ENCODE results near the gene GABRB3. TPM values are rescaled to one million over a fixed set of nuclear protein-coding genes. Genes with fewer than 3 reads are reported as not detected.

GABRB3 gene
- polyA plus RNA-seq, 1 donor (not counting 4 experiments of a cell fraction or from before 2014, with no cell fraction given) = 0.81 TPM

DNA sequence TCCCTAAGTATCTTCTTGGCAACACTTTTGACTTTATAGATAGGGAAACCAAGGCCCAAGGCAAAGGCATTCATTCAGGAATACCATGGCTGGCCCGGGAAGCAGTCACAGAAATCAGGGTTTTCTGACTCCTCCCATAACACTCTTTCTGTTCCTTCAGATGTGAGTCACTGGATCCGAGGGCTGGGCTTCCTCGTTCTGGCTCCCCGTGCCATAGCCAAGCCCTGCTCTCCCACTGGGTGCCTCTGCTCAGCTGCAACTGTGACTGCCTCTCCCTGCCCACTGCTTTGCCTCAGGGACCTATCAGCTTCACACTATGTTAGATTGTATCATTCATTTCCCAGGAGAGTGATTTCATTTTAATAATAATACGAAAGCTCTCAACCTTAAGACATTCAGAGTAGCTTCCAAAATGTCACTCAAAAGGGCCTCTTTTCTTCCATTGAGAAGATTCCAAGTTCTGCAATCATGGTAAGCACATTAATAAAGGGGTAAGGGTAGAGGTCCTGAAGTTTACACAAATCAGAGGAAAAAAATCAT is 50.2 kb downstream of the GABRB3 start:
- H3K27ac ChIP-seq (ENCODE audit: control insufficient read depth, insufficient read depth, low read length) = no peak overlapping the region
- H3K4me2 ChIP-seq (ENCODE audit: control insufficient read depth, extremely low read depth, insufficient read depth, low read depth, low read length) = no peak overlapping the region
- no peak for FAIRE-seq

DNA sequence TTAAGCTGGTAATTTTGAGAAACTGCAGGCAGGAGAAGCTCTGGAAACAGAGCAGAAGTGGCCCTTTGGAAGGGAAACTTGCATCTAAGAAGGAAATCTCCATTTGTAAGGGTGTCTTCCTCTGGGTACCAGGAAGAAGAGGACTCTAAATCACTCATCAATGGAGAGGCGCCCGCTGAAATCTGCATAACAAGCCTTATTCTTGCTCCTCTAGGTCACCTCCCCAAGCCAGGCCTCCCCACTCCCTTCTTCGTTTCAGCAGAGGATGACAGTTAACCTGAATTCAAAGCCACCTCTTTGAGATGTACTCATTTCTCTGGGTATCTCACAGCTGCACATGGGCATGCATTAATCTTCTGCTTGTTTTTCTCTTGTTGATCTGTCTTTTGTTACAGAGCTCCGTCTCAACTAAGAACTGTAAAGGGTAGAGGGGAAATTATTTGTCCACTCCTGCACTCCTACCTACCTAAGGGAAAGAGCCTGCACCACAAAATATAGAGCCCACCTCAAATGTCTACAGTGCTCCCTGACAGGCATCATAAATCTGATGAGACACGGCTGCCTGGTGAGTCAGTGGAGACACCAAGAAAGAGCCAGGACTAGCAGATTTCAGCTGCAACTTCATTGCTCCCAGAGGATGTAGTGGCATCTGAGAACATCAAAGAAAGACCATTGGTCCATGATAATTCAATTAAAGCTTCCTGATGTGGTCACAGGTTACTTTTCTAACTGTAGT is 51.5 kb downstream of the GABRB3 start:
- Histone ChIP-seq H3K4me2 (ENCODE audit: control insufficient read depth, extremely low read depth, insufficient read depth, low read depth, low read length) (no peak overlapping the region), H2AFZ (ENCODE audit: control insufficient read depth, low read length) (no peak overlapping the region), H3K9me1 (ENCODE audit: control insufficient read depth, extremely low read depth, insufficient read depth, low read length) (no peaks in the 10 kb centered on the region), H3K27ac (ENCODE audit: control insufficient read depth, insufficient read depth, low read length) (no peak overlapping the region), H3K4me1 (ENCODE audit: control insufficient read depth, extremely low read depth, insufficient read depth, low read length) (no peaks in the 10 kb centered on the region), H3K79me2 (ENCODE audit: control insufficient read depth, insufficient read depth, low read length) (no peaks in the 10 kb centered on the region), H3K36me3 (ENCODE audit: control insufficient read depth in 2 of 2, extremely low read depth in 1 of 2, insufficient read depth in 2 of 2, low read length in 2 of 2) (no peaks in the 10 kb centered on the region), H4K20me1 (ENCODE audit: control insufficient read depth, extremely low read depth, insufficient read depth, low read length) (no peaks in the 10 kb centered on the region), H3K9ac (ENCODE audit: control insufficient read depth, extremely low read depth, insufficient read depth, low read length) (no peak overlapping the region), H3K9me3 (ENCODE audit: control insufficient read depth, low read depth, low read length) (peaks cover 6% of the 10 kb centered on the region), H3K27me3 (ENCODE audit: control insufficient read depth, extremely low read depth, insufficient read depth, low read length) (no peaks in the 10 kb centered on the region), H3K4me3 (ENCODE audit: control insufficient read depth in 2 of 3, extremely low read depth in 1 of 3, insufficient read depth in 2 of 3, low read depth in 1 of 3, low read length in 3 of 3) (no peak overlapping the region)
- dilution Hi-C loops (cut with MboI; ENCODE audit: extremely low pct_ligation_motif_present, low sequenced_read_pairs) = no loop called here
- no peak for FAIRE-seq
- no peak for DNase-seq (ENCODE audit: low read depth, low spot score)
- TF ChIP-seq, protein P1, sequence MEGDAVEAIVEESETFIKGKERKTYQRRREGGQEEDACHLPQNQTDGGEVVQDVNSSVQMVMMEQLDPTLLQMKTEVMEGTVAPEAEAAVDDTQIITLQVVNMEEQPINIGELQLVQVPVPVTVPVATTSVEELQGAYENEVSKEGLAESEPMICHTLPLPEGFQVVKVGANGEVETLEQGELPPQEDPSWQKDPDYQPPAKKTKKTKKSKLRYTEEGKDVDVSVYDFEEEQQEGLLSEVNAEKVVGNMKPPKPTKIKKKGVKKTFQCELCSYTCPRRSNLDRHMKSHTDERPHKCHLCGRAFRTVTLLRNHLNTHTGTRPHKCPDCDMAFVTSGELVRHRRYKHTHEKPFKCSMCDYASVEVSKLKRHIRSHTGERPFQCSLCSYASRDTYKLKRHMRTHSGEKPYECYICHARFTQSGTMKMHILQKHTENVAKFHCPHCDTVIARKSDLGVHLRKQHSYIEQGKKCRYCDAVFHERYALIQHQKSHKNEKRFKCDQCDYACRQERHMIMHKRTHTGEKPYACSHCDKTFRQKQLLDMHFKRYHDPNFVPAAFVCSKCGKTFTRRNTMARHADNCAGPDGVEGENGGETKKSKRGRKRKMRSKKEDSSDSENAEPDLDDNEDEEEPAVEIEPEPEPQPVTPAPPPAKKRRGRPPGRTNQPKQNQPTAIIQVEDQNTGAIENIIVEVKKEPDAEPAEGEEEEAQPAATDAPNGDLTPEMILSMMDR (optimal IDR thresholded peaks at IDR 0.05 in 1 of 3, IDR thresholded peaks at IDR 0.05 in 1 of 3, conservative IDR thresholded peaks at IDR 0.05 in 1 of 3; ENCODE audit: extremely low read depth in 1 of 3, insufficient read depth in 2 of 3, low read length in 3 of 3) = no peak
- no peak for TF ChIP-seq EZH2 (IDR thresholded peaks at IDR 0.05; ENCODE audit: low read length)

More for the DNA sequence above, 50.2 kb downstream of the GABRB3 start:
- Histone ChIP-seq H3K36me3 (ENCODE audit: control insufficient read depth in 2 of 2, extremely low read depth in 1 of 2, insufficient read depth in 2 of 2, low read length in 2 of 2) (no peaks in the 10 kb centered on the region), H2AFZ (ENCODE audit: control insufficient read depth, low read length) (no peak overlapping the region), H3K79me2 (ENCODE audit: control insufficient read depth, insufficient read depth, low read length) (no peaks in the 10 kb centered on the region), H3K27me3 (ENCODE audit: control insufficient read depth, extremely low read depth, insufficient read depth, low read length) (no peaks in the 10 kb centered on the region), H3K4me3 (ENCODE audit: control insufficient read depth in 2 of 3, extremely low read depth in 1 of 3, insufficient read depth in 2 of 3, low read depth in 1 of 3, low read length in 3 of 3) (no peak overlapping the region), H3K9ac (ENCODE audit: control insufficient read depth, extremely low read depth, insufficient read depth, low read length) (no peak overlapping the region), H3K9me1 (ENCODE audit: control insufficient read depth, extremely low read depth, insufficient read depth, low read length) (no peaks in the 10 kb centered on the region), H3K9me3 (ENCODE audit: control insufficient read depth, low read depth, low read length) (peaks cover 6% of the 10 kb centered on the region), H3K4me1 (ENCODE audit: control insufficient read depth, extremely low read depth, insufficient read depth, low read length) (no peaks in the 10 kb centered on the region), H4K20me1 (ENCODE audit: control insufficient read depth, extremely low read depth, insufficient read depth, low read length) (no peaks in the 10 kb centered on the region)
- dilution Hi-C loops (cut with MboI; ENCODE audit: extremely low pct_ligation_motif_present, low sequenced_read_pairs) = no loop called here
- no peak for DNase-seq (ENCODE audit: low read depth, low spot score)
- TF ChIP-seq, protein P1 (optimal IDR thresholded peaks at IDR 0.05 in 1 of 3, IDR thresholded peaks at IDR 0.05 in 1 of 3, conservative IDR thresholded peaks at IDR 0.05 in 1 of 3; ENCODE audit: extremely low read depth in 1 of 3, insufficient read depth in 2 of 3, low read length in 3 of 3) = no peak
- TF ChIP-seq EZH2 (IDR thresholded peaks at IDR 0.05; ENCODE audit: low read length) = no peak
